Activated naive CD8-positive, alpha-beta T cell treated with anti-CD3 and anti-CD28 coated beads, Interleukin-2, amount 50 U/mL, for 24 hours (primary cell): ENCODE results near the gene RBFOX1.

Source experiments
- ATAC-seq: fragments of 150-1000 bp; cut with Tn5 transposase; one replicate; pipeline ENCODE4 v1.10.0; 2021
- DNase-seq: peaks from one replicate; pipeline ENCODE4 v3.0.0; 2021
- H3K27ac Mint-ChIP-seq: one replicate; pipeline ENCODE4 v1.8.0; 2021; ENCODE audit warnings: mild to moderate bottlenecking, mixed read lengths
- H3K27me3 Mint-ChIP-seq: one replicate; pipeline ENCODE4 v1.8.0; 2021; ENCODE audit warnings: mixed read lengths
- H3K36me3 Mint-ChIP-seq: one replicate; pipeline ENCODE4 v1.8.0; 2021; ENCODE audit warnings: low read depth, mixed read lengths
- H3K4me1 Mint-ChIP-seq: one replicate; pipeline ENCODE4 v1.8.0; 2021; ENCODE audit warnings: mixed read lengths
- H3K4me3 Mint-ChIP-seq: one replicate; pipeline ENCODE4 v1.8.0; 2021; ENCODE audit warnings: mild to moderate bottlenecking, moderate library complexity, mixed read lengths
- H3K9me3 Mint-ChIP-seq: one replicate; pipeline ENCODE4 v1.8.0; 2021; ENCODE audit warnings: mixed read lengths

Gene RBFOX1

GRCh38 chr16:7374614-7375174 is 42.0 kb downstream of the RBFOX1 start:
- Mint-ChIP-seq H3K4me3 (no peak overlapping the region), H3K27me3 (no peaks in the 10 kb centered on the region), H3K4me1 (no peaks in the 10 kb centered on the region), H3K27ac (no peak overlapping the region), H3K36me3 (no peaks in the 10 kb centered on the region), H3K9me3 (no peaks in the 10 kb centered on the region)
- ATAC-seq (no peak), DNase-seq (no peak)

DNA sequence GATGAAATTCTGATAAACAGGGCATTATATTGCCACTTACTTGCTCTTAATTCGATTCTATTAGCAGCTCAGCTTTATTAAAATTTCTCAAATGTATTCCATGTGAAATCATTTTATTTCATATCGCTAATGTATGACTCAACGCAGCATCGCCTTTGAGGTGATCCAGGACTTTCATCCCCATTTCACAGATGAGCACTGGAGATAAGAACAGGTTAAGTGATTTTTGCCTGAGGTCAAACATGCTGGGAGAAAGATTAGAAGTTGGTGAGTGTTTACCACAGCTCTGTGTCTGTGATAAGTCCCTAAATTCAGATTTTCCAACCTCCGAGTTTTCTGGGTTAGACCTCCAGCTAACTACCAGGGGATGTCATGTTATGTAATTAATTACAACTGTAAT is 43.6 kb downstream of the RBFOX1 start:
- Mint-ChIP-seq H3K4me3 (no peak overlapping the region), H3K27me3 (no peaks in the 10 kb centered on the region), H3K4me1 (no peaks in the 10 kb centered on the region), H3K27ac (no peak overlapping the region), H3K9me3 (no peaks in the 10 kb centered on the region), H3K36me3 (no peaks in the 10 kb centered on the region)
- ATAC-seq: no peak
- DNase-seq: no peak

- ATAC-seq (no peak), DNase-seq (no peak)
- Mint-ChIP-seq H3K4me3 (no peak overlapping the region), H3K36me3 (no peaks in the 10 kb centered on the region), H3K27me3 (no peaks in the 10 kb centered on the region), H3K27ac (no peak overlapping the region), H3K9me3 (no peaks in the 10 kb centered on the region), H3K4me1 (no peaks in the 10 kb centered on the region)
These were observed 44.6 kb downstream of the RBFOX1 start for GRCh38 chr16:7377231-7377630.

DNA sequence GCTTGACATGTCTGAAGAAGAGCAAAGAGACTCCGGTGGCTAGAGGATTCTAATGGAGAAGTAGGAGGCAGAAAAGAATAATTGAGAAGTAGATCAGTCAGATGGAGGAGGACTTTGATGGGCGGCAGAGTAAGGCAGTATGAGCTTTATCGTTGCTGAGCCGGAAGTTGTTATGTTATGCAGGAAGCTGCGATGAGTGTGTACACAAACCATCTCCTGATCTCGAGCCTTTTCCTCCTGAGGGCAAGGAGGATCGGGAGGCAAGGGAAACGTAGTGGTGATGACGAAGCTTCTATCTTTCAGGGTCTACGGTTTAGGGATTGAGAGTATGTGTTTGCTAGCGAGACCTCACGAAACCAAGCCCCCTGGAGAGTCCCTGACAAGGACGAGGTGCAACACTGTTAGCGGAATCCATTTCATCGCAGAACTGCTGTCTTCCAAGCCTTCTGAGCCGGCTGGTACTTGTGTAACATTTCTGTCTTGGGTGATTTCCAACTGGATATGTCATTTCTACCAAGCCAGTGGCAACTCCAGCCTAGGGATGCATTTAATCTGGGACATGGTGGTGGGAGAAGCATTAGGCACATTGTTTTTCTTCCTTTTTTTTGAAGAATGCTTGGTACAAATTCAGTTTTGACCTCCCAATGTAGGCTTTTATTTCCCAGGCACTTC is 45.5 kb downstream of the RBFOX1 start:
- ATAC-seq (no peak), DNase-seq (no peak)
- Mint-ChIP-seq H3K4me3 (no peak overlapping the region), H3K27me3 (no peaks in the 10 kb centered on the region), H3K27ac (no peak overlapping the region), H3K36me3 (no peaks in the 10 kb centered on the region), H3K9me3 (no peaks in the 10 kb centered on the region), H3K4me1 (no peaks in the 10 kb centered on the region)

- ATAC-seq (no peak), DNase-seq (no peak)
- H3K27me3 Mint-ChIP-seq: no peaks in the 10 kb centered on the region
- H3K4me3 Mint-ChIP-seq: no peak overlapping the region
- H3K9me3 Mint-ChIP-seq: peaks cover 6% of the 10 kb centered on the region
- H3K27ac Mint-ChIP-seq: no peak overlapping the region
- H3K36me3 Mint-ChIP-seq: no peaks in the 10 kb centered on the region
- no peaks in the 10 kb centered on the region for H3K4me1 Mint-ChIP-seq
These were observed 47.8 kb downstream of the RBFOX1 start for GRCh38 chr16:7380441-7380840.

- ATAC-seq: no peak
- Mint-ChIP-seq H3K9me3 (peaks cover 7% of the 10 kb centered on the region), H3K4me1 (no peaks in the 10 kb centered on the region), H3K27me3 (no peaks in the 10 kb centered on the region), H3K4me3 (no peak overlapping the region), H3K36me3 (no peaks in the 10 kb centered on the region), H3K27ac (no peak overlapping the region)
- no peak for DNase-seq
These were observed 48.3 kb downstream of the RBFOX1 start for GRCh38 chr16:7380911-7381310.

DNA sequence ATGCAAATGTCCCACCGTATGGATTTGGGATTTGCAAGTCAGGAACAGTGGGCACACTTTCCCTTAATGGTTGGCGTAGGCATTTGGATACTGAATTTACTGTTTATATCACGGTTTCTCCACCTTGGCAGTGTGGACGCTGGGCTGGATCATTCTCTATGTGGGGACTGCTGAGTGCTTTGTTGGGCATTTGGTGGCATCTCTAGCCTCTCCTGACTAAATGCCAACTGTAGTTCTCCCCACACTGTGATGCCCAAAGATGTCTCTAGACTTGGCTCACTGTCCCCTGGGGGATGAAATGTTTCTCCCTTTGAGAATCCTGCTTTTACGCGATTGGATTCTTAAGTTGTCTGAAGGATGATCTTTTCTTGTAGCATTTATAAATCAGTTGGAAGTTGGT is 49.0 kb downstream of the RBFOX1 start:
- no peak for ATAC-seq

DNA sequence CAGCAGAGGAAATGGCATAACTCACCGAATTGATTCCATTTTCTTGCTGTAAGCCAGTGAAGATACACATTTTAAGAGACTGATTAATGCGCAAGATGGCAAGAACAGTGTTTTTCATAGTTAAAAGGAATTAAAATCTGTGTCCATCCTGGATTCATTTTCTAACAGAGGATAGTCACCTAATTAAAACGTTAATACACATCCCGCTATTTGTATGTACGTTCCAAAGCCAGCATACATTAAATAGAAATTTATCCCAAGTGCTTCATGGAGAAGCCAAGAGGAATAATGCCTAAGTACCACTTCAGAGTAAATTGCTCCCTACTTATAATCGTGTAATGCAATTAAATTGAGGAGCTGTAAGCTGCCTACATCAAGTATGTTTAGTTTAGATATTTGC is 49.9 kb downstream of the RBFOX1 start:
- Mint-ChIP-seq H3K9me3 (peaks cover 7% of the 10 kb centered on the region), H3K27me3 (no peaks in the 10 kb centered on the region), H3K27ac (no peak overlapping the region), H3K4me3 (no peak overlapping the region), H3K4me1 (no peaks in the 10 kb centered on the region), H3K36me3 (no peaks in the 10 kb centered on the region)
- DNase-seq (no peak), ATAC-seq (no peak)

More for the DNA sequence above, 49.0 kb downstream of the RBFOX1 start:
- H3K27ac Mint-ChIP-seq: no peak overlapping the region
- peaks cover 7% of the 10 kb centered on the region for H3K9me3 Mint-ChIP-seq
- H3K27me3 Mint-ChIP-seq: no peaks in the 10 kb centered on the region
- H3K36me3 Mint-ChIP-seq: no peaks in the 10 kb centered on the region
- H3K4me1 Mint-ChIP-seq: no peaks in the 10 kb centered on the region
- no peak for DNase-seq
- no peak overlapping the region for H3K4me3 Mint-ChIP-seq

DNA sequence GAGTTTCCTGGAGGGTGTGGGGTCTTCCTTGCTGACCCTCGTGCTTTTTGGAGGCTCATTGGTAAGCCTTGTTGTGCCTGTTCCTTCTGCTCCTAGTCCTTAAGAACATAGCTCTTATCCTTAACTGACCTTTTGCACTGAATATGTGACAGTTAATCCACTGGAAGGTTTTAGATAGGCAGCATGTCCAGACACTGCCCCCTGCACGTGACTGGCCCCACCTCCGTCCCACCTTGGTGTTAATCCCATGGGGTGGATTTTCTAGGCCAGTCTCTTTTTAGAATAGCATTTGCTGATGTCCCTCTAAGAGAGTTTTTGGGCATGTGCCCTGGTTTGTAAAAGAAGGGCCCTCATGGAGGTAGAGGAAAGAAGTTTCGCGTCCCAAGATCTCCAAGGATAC is 58.3 kb downstream of the RBFOX1 start:
- H3K4me1 Mint-ChIP-seq: no peaks in the 10 kb centered on the region
- H3K36me3 Mint-ChIP-seq: peaks cover 3% of the 10 kb centered on the region
- DNase-seq: no peak
- ATAC-seq: no peak
- no peaks in the 10 kb centered on the region for H3K27me3 Mint-ChIP-seq
- no peak overlapping the region for H3K4me3 Mint-ChIP-seq
- no peak overlapping the region for H3K27ac Mint-ChIP-seq
- peaks cover 23% of the 10 kb centered on the region for H3K9me3 Mint-ChIP-seq

DNA sequence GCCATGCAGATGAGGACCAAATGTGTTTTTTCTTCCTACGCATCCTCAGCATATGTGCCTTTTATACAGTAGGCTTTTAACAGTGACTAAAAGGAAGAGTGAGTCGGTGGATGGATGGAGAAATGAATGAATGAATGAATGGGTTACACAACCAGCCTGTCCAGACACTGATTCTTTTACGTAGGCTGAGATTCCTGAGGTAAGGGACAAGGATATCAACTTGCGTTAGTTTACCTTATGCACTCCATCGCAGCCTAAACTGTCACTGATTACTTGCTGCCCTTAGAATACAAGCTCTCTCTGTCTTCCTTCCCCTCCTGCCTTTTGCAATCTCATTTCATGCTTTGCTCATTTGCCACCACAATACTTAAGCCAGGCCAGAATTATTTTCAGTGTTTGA is 59.0 kb downstream of the RBFOX1 start:
- ATAC-seq (no peak), DNase-seq (no peak)
- Mint-ChIP-seq H3K27me3 (no peaks in the 10 kb centered on the region), H3K4me1 (no peaks in the 10 kb centered on the region), H3K27ac (no peak overlapping the region), H3K4me3 (no peak overlapping the region), H3K9me3 (peaks cover 23% of the 10 kb centered on the region), H3K36me3 (peaks cover 3% of the 10 kb centered on the region)

- H3K4me3 Mint-ChIP-seq: no peak overlapping the region
- peaks cover 3% of the 10 kb centered on the region for H3K36me3 Mint-ChIP-seq
- H3K27ac Mint-ChIP-seq: no peak overlapping the region
- DNase-seq (no peak), ATAC-seq (no peak)
- peaks cover 23% of the 10 kb centered on the region for H3K9me3 Mint-ChIP-seq
- H3K27me3 Mint-ChIP-seq: no peaks in the 10 kb centered on the region
- no peaks in the 10 kb centered on the region for H3K4me1 Mint-ChIP-seq
These were observed 59.6 kb downstream of the RBFOX1 start for GRCh38 chr16:7392206-7392605.

GRCh38 chr16:7393680-7394079 is 61.0 kb downstream of the RBFOX1 start:
- H3K4me1 Mint-ChIP-seq: no peaks in the 10 kb centered on the region
- no peaks in the 10 kb centered on the region for H3K27me3 Mint-ChIP-seq
- H3K36me3 Mint-ChIP-seq: peaks cover 3% of the 10 kb centered on the region
- H3K9me3 Mint-ChIP-seq: peaks cover 19% of the 10 kb centered on the region
- DNase-seq (no peak), ATAC-seq (no peak)
- H3K4me3 Mint-ChIP-seq: no peak overlapping the region
- no peak overlapping the region for H3K27ac Mint-ChIP-seq

GRCh38 chr16:7394720-7395336 is 62.2 kb downstream of the RBFOX1 start:
- H3K27me3 Mint-ChIP-seq: no peaks in the 10 kb centered on the region
- ATAC-seq: no peak

GRCh38 chr16:7397901-7398300 is 65.3 kb downstream of the RBFOX1 start:
- Mint-ChIP-seq H3K36me3 (no peaks in the 10 kb centered on the region), H3K27me3 (no peaks in the 10 kb centered on the region), H3K9me3 (peaks cover 11% of the 10 kb centered on the region), H3K4me3 (no peak overlapping the region), H3K27ac (no peak overlapping the region), H3K4me1 (no peaks in the 10 kb centered on the region)
- DNase-seq: no peak
- ATAC-seq: no peak

More at GRCh38 chr16:7394720-7395336, 62.2 kb downstream of the RBFOX1 start:
- Mint-ChIP-seq H3K36me3 (peaks cover under 1% of the 10 kb centered on the region), H3K27ac (no peak overlapping the region), H3K9me3 (peaks cover 15% of the 10 kb centered on the region), H3K4me1 (no peaks in the 10 kb centered on the region), H3K4me3 (no peak overlapping the region)
- no peak for DNase-seq

DNA sequence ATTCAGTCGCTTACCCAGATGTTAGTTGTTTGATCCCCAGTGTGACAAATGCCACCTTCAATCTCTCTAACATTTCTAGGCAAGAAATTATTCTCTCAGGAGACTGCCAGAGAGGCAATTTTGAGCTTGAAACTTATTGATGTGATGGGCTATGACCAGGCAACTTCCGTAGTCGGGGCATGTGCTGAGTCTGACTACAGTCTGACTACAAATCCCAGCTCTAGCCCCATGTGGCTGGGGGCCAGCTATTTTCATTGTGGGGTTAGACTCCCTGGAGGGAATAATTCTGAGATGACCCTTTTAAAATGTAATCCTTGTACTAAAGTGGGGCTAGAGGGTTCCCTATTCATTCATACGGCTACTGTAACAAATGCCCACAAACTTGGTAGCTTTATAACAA is 65.9 kb downstream of the RBFOX1 start:
- Mint-ChIP-seq H3K27me3 (no peaks in the 10 kb centered on the region), H3K4me3 (no peak overlapping the region), H3K36me3 (no peaks in the 10 kb centered on the region), H3K27ac (no peak overlapping the region), H3K9me3 (peaks cover 11% of the 10 kb centered on the region), H3K4me1 (no peaks in the 10 kb centered on the region)
- DNase-seq: no peak
- no peak for ATAC-seq
